ELR (cell line): ENCODE measurements around the gene PUDP.
A peak's percentile ranks its signal among the peaks of the same experiment; 100 is the strongest.

ENCODE experiments used
- DNase-seq: peaks from one replicate; pipeline ENCODE4 v3.0.0-alpha.2; 2015; ENCODE audit warnings: low read depth

PUDP gene

GRCh38 chrX:7146703-7147412 lies 1.1 kb downstream of the PUDP start:
- peak; percentile 20 for DNase-seq

- no peak for DNase-seq
These were observed 1.8 kb downstream of the PUDP start for GRCh38 chrX:7146020-7146702.

GRCh38 chrX:7145454-7145853 lies 2.5 kb downstream of the PUDP start:
- no peak for DNase-seq

- no peak for DNase-seq
These were observed 3.9 kb downstream of the PUDP start for GRCh38 chrX:7143941-7144525.

GRCh38 chrX:7143076-7143475 lies 4.9 kb downstream of the PUDP start:
- no peak for DNase-seq

- peak; percentile 83 for DNase-seq
These were observed 8.5 kb downstream of the PUDP start for GRCh38 chrX:7139202-7140081.

GRCh38 chrX:7134981-7135380 lies 13.0 kb downstream of the PUDP start:
- DNase-seq: no peak

GRCh38 chrX:7133050-7133440 lies 14.9 kb downstream of the PUDP start:
- peak; percentile 25 for DNase-seq

- peak; percentile 84 for DNase-seq
These were observed 15.5 kb downstream of the PUDP start for GRCh38 chrX:7132335-7133049.

GRCh38 chrX:7131621-7132020 lies 16.3 kb downstream of the PUDP start:
- DNase-seq: no peak

- no peak for DNase-seq
These were observed 20.9 kb downstream of the PUDP start for GRCh38 chrX:7127056-7127455.

- DNase-seq: no peak
These were observed 27.1 kb downstream of the PUDP start for GRCh38 chrX:7120878-7121219.

GRCh38 chrX:7119950-7120877 lies 27.7 kb downstream of the PUDP start:
- DNase-seq: peak; percentile 23

- DNase-seq: no peak
These were observed 30.4 kb downstream of the PUDP start for GRCh38 chrX:7117587-7117986.

GRCh38 chrX:7116081-7116480 lies 31.9 kb downstream of the PUDP start:
- no peak for DNase-seq

- no peak for DNase-seq
These were observed 32.4 kb downstream of the PUDP start for GRCh38 chrX:7115557-7115956.

GRCh38 chrX:7112071-7112470 lies 35.9 kb downstream of the PUDP start:
- no peak for DNase-seq

- DNase-seq: no peak
These were observed 36.4 kb downstream of the PUDP start for GRCh38 chrX:7111518-7111917.

- DNase-seq: peak; percentile 49
These were observed 37.1 kb downstream of the PUDP start for GRCh38 chrX:7110821-7111276.
